WTC11 (cell line): ENCODE measurements around the gene NUDT14. TPM values are rescaled to one million over a fixed set of nuclear protein-coding genes. Genes with fewer than 3 reads are reported as not detected.
A peak's percentile ranks its signal among the peaks of the same experiment; 100 is the strongest.

Source experiments
- CREM ChIP-seq: sonication (generic); formaldehyde crosslinking; IDR thresholded peaks from 2 replicates; pipeline ENCODE4 v1.8.1; 2022; ENCODE audit warnings: mild to moderate bottlenecking, missing genetic modification reagents, moderate library complexity
- CTCF ChIP-seq: fragments of 200-600 bp; IDR thresholded peaks from 2 replicates; pipeline ENCODE4 v1.8.0; 2022; ENCODE audit warnings: antibody characterized with exemption
- ELF4 ChIP-seq: sonication (generic); formaldehyde crosslinking; IDR thresholded peaks from 2 replicates; pipeline ENCODE4 v1.8.1; 2022; ENCODE audit warnings: low read depth, mild to moderate bottlenecking, moderate library complexity, missing genetic modification reagents
- ESRRA ChIP-seq: sonication (generic); formaldehyde crosslinking; IDR thresholded peaks from 2 replicates; pipeline ENCODE4 v1.8.1; 2022; ENCODE audit warnings: mild to moderate bottlenecking, missing genetic modification reagents, borderline replicate concordance
- GTF2I ChIP-seq: fragments of 250-450 bp; sonication (Bioruptor Pico); conservative IDR thresholded peaks from 2 replicates; pipeline ENCODE4 v1.4.0; 2021; ENCODE audit warnings: mild to moderate bottlenecking
- KAT7 ChIP-seq: sonication (generic); formaldehyde crosslinking; IDR thresholded peaks from 2 replicates; pipeline ENCODE4 v1.8.1; 2023; ENCODE audit warnings: missing genetic modification reagents, mild to moderate bottlenecking, borderline replicate concordance
- NR1H2 ChIP-seq: sonication (generic); formaldehyde crosslinking; IDR thresholded peaks from 2 replicates; pipeline ENCODE4 v1.9.0; 2021; ENCODE audit warnings: mild to moderate bottlenecking, moderate library complexity, missing genetic modification reagents
- NR3C1 ChIP-seq: sonication (generic); formaldehyde crosslinking; conservative IDR thresholded peaks from 2 replicates; pipeline ENCODE4 v1.8.1; 2023; ENCODE audit warnings: low read depth, mild to moderate bottlenecking, missing genetic modification reagents
- PRDM15 ChIP-seq: sonication (generic); formaldehyde crosslinking; IDR thresholded peaks from 2 replicates; pipeline ENCODE4 v1.8.0; 2022; ENCODE audit warnings: missing genetic modification reagents
- PRRX2 ChIP-seq: fragments of 250-450 bp; sonication (Bioruptor Pico); IDR thresholded peaks from 2 replicates; pipeline ENCODE4 v1.8.0; 2021; ENCODE audit warnings: mild to moderate bottlenecking
- RELA ChIP-seq: sonication (generic); formaldehyde crosslinking; IDR thresholded peaks from 2 replicates; pipeline ENCODE4 v1.8.1; 2022; ENCODE audit warnings: missing genetic modification reagents, mild to moderate bottlenecking, borderline replicate concordance
- SP1 ChIP-seq: sonication (generic); formaldehyde crosslinking; conservative IDR thresholded peaks from 2 replicates; pipeline ENCODE4 v1.8.1; 2022; ENCODE audit warnings: missing genetic modification reagents
- TP53 ChIP-seq: sonication (generic); formaldehyde crosslinking; IDR thresholded peaks from 2 replicates; pipeline ENCODE4 v1.8.1; 2023; ENCODE audit warnings: mild to moderate bottlenecking, missing genetic modification reagents
- ZNF138 ChIP-seq: sonication (generic); formaldehyde crosslinking; conservative IDR thresholded peaks from 2 replicates; pipeline ENCODE4 v1.8.1; 2022; ENCODE audit warnings: mild to moderate bottlenecking, moderate library complexity, missing genetic modification reagents
- ZNF219 ChIP-seq: sonication (generic); formaldehyde crosslinking; IDR thresholded peaks from 2 replicates; pipeline ENCODE4 v1.8.0; 2023; ENCODE audit warnings: missing genetic modification reagents, mild to moderate bottlenecking, borderline replicate concordance
- ZNF425 ChIP-seq: fragments of 250-450 bp; sonication (Bioruptor Pico); conservative IDR thresholded peaks from 2 replicates; pipeline ENCODE4 v1.9.0; 2021; ENCODE audit warnings: mild to moderate bottlenecking
- total RNA-seq: library from RNA; stranded (reverse); gene quantifications from 3 replicates; pipeline ENCODE4 v1.2.3, GENCODE V29; 2021
- TF ChIP-seq, protein P1 (sequence below): sonication (generic); formaldehyde crosslinking; IDR thresholded peaks from 2 replicates; pipeline ENCODE4 v1.8.1; 2023; ENCODE audit warnings: mild to moderate bottlenecking, missing genetic modification reagents
- TF ChIP-seq, protein P2 (sequence below): sonication (generic); formaldehyde crosslinking; IDR thresholded peaks from 2 replicates; pipeline ENCODE4 v1.8.1; 2023; ENCODE audit warnings: mild to moderate bottlenecking, missing genetic modification reagents, moderate library complexity

NUDT14 gene
- total RNA-seq, 1 experiment from 2014 or later = 35.4 TPM

- TF ChIP-seq ESRRA (CRISPR knock-in tag) = no peak
- TF ChIP-seq CTCF = no peak
- TF ChIP-seq ZNF138 (CRISPR knock-in tag) = no peak
- no peak for TF ChIP-seq CREM (CRISPR knock-in tag)
- no peak for TF ChIP-seq RELA (CRISPR knock-in tag)
- TF ChIP-seq NR3C1 (CRISPR knock-in tag) = no peak
- no peak for TF ChIP-seq GTF2I
- TF ChIP-seq PRRX2 = no peak
- TF ChIP-seq ZNF219 (CRISPR knock-in tag) = no peak
- no peak for TF ChIP-seq ZNF425 (CRISPR knock-in tag)
- TF ChIP-seq, protein P1, sequence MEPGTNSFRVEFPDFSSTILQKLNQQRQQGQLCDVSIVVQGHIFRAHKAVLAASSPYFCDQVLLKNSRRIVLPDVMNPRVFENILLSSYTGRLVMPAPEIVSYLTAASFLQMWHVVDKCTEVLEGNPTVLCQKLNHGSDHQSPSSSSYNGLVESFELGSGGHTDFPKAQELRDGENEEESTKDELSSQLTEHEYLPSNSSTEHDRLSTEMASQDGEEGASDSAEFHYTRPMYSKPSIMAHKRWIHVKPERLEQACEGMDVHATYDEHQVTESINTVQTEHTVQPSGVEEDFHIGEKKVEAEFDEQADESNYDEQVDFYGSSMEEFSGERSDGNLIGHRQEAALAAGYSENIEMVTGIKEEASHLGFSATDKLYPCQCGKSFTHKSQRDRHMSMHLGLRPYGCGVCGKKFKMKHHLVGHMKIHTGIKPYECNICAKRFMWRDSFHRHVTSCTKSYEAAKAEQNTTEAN (CRISPR knock-in tag) = no peak
- no peak for TF ChIP-seq ELF4
- TF ChIP-seq TP53 (CRISPR knock-in tag) = peak; percentile 51; the same call in 1 of the 2 replicates
- 0 out of 2 replicates have a peak, but pooled peaks have one; percentile 40 for TF ChIP-seq SP1 (CRISPR knock-in tag)
- no peak for TF ChIP-seq NR1H2 (CRISPR knock-in tag)
- TF ChIP-seq KAT7 (CRISPR knock-in tag) = no peak
- TF ChIP-seq PRDM15 (CRISPR knock-in tag) = no peak
- TF ChIP-seq, protein P2, sequence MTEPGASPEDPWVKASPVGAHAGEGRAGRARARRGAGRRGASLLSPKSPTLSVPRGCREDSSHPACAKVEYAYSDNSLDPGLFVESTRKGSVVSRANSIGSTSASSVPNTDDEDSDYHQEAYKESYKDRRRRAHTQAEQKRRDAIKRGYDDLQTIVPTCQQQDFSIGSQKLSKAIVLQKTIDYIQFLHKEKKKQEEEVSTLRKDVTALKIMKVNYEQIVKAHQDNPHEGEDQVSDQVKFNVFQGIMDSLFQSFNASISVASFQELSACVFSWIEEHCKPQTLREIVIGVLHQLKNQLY (CRISPR knock-in tag) = no peak
Observed at GRCh38 chr14:105196265-105196960, 15.3 kb upstream of the NUDT14 start (continued).
